NCI-H1048 (cell line): ENCODE results near the gene CSTF2T.
"Not testable (repeated sequence)": the region's sequence is repeated elsewhere in the genome, so short reads cannot be mapped to it uniquely, and the experiment has no call there.

ENCODE experiments used
- DNase-seq: peaks from one replicate; lab custom pipeline; 2025; lab: John Stamatoyannopoulos, UW

Gene CSTF2T

DNA sequence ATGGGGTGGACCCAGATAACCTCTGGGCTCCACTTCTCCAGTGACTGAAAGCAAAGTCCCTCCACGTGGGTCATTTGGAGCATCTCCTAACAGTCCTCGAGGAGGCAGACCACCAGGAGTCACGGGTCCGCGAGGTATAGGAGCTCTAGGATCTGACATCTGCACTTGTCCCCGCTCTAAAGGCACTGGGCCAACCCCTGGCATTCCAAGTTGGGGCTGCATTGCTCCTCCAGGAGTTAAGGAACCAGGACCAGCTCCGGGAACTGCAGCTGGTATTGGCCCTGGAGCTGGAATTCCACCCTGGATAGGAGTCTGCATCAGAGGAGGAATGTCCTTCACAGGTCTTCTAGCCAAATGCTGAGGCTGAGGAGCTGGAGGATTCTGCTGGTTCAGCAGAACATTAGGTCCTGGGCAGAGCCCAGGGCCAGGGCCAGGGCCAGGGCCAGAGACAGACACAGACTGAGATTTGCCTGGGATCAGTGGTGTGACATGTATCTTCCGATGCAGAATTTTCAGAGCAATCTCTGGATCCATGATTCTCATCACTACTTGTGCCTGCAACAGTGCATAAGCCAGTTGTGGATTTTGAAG, 827 bp downstream of the CSTF2T start:
- DNase-seq: no peak

DNA sequence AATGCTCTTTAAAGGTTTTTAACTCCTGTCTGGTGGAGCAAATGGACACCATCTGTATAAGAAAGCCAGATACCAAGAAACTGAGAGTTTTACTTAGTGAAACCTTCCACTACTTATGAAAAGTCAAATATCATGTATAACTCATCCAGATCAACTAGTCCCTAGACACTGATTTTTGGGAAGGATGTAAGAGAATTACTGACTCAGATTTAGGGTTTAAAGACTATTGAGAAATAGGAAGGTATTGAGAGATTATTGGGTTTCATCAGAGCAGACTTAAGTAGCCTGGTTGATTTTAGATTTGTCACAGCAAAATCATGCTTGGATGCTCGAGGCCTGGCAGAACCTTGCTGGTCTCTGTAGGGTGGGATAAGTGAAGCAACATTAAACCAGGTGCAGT, 3.1 kb downstream of the CSTF2T start:
- no peak for DNase-seq

DNA sequence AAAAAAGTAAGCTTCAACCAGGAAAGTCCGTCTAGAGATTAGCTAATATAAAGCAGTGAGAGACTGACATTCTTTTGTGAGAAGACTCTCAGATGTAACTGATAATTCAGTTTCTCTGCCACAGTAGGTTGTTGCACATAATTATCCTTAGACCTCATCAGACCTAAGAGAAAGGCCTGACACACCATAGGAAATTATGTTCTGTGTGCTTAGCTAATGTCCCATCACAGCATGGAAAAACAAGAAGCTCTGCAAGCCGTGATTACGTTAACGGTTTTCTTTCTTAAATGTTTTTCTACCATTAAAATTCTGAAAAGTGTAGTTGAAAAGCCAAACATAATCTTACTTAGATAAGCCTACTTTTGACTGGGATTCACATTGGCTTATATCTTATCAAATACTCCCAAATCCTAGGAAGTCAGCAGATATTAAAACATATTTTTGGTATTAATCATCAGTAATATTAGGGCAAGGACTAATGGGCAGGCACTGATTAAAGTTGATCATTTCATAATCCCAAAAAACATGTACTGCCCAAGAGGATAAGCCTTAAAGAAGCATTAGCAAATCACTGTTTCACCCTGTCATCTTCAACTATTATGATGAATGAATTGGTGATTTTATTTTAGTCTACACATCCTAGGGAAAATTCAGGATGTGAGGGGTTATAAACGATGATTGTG, 5.2 kb downstream of the CSTF2T start:
- DNase-seq: no peak

DNA sequence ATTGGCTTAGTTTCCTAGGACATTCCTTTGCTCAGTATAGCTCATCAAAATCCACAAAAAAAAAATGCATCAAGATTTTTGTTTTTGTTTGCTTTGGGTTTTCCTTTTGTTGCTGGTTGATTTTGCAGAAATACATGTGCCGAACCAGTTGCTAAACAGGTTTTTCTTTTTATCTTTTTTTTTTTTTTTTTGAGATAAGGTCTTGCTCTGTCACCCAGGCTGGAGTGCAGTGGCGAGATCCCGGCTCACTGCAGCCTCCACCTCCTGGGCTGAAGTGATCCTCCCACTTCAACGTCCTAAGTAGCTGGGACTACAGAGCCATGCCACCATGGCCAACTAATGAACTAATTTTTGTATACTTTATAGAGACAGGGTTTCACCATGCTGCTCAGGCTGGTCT, 8.3 kb downstream of the CSTF2T start:
- no peak for DNase-seq

DNA sequence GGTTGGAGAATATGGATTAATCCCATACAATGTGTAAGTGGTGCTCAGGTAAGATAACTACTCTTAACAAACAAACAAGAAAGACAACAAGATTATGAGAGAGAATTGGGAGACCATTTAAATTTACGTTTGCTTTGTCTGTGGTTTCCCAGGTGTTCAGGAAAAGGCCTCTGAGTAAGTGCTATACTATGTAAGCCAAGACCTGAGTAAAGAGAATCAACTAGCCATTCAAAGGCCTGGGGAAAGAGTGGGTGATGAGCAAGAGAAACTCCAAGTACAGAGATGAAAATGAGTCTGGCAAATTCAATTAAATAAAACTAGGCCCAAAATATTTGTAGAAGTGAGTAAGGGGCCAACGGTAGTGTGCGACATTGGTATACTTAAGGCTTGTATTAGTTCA, 9.9 kb downstream of the CSTF2T start:
- DNase-seq: no peak

DNA sequence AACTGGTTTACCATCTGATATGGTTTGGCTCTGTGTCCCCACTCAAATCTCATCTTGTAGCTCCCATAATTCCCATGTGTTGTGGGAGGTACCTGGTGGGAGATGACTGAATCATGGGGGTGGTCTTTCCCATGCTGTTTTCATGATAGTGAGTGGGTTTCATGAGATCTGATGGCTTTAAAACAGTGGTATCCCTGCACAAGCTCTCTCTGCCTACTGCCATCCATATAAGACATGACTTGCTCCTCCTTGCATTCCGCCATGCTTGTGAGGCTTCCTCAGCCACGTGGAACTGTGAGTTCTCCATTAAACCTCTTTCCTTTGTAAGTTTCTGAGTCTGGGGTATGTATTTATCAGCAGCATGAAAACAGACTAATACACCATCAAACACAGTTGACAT, 10.6 kb downstream of the CSTF2T start:
- not testable (repeated sequence) for DNase-seq

DNA sequence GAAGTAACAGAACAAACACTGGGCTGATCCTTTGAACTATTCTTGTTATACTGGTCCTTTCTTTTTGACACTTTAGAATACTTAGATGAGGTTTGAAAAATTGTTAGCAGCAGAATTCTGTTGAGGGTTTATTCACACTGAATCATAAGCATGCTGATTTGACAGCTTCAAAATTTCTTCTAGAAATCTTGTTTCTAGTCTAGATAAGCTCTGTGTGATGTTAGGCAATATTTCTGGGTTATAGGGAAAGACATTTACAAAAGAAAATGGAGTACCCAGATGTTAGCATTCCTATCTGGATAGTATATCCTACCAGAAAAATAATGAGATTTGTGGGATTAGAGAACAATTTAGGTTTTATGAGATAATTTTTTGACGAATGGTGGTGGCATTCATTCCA, 12.1 kb downstream of the CSTF2T start:
- DNase-seq: no peak

DNA sequence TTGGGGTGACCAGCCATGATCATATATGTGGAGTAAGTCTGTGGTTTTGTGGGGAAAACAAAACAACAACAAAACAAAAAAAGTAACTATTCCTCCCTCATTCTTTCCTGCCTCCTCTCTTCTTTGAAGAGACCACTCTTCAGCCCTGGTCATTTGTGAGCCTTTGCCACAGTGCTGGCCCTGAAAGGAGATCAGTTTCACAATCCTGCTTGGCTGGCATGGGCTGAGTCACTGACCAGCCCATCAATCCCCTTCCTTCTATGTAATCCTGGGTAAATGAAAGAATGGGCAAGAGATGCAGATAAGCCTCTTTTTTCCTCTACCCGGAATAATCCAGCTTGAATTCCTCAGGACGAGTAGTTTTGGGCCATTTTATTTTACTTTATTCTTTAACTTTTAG, 13.6 kb downstream of the CSTF2T start:
- DNase-seq: no peak

DNA sequence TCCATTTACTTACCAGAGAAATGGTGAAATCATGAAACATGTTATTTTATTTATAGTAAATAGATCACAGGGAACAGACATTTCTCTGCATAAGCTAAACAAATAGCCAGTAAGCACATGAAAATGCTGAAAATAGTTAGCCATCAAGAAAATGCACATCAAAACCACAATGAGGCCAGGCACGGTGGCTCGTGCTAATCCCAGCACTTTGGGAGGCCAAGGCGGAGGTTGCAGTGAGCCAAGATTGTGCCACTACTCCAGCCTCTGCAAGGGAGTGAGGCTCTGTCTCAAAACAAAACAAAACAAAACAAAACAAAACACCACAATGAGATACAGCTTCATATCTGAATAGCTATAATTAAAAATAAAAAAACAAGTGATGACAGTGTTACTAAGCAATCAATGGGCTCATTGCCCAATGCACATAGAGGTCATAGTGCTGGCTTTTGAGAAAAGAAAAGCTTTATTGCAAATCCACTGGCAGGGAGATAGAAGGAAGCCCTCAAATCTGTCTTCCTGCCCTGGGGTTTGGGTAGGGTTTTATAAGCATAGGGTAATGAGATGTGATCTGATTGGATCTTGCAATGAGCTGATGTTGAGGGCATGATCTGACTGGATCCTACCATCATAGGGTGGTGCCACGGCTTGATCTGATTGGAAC, 16.2 kb downstream of the CSTF2T start:
- DNase-seq: no peak

DNA sequence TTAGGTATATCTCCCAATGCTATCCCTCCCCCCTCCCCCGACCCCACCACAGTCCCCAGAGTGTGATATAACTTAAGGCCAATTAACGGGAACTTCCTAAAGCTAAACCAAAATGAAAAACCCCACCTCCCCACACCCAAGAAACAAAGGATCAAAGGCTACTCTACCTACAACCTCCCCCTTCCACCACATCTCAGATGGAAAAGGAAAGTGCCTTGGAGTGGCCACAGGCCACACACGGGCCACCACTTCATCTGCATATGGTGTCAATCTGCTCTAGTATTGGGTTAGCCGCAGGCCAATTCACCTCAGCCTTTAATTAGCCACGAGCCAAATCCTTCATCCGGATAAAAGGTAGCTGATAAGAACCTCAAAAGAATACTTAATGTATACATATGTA, 19.6 kb downstream of the CSTF2T start:
- DNase-seq: no peak

DNA sequence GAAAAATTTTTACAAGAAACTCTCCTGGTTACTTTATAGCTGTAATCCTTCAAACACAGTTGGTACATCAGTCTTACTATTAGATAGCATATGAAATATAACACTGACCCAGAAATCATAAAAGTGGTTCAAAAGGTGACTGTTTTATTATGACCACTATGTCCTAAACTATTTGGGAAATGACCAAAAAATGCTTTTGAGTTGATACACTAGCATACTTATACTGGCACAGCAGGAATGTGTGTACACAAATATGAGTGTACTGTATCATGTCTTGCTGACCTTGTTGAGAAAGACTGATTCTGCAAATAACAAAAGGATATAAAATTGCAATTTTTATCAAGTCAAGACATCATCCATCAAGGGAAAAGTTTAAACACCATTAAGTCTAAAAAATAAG, 24.3 kb downstream of the CSTF2T start:
- DNase-seq: no peak

DNA sequence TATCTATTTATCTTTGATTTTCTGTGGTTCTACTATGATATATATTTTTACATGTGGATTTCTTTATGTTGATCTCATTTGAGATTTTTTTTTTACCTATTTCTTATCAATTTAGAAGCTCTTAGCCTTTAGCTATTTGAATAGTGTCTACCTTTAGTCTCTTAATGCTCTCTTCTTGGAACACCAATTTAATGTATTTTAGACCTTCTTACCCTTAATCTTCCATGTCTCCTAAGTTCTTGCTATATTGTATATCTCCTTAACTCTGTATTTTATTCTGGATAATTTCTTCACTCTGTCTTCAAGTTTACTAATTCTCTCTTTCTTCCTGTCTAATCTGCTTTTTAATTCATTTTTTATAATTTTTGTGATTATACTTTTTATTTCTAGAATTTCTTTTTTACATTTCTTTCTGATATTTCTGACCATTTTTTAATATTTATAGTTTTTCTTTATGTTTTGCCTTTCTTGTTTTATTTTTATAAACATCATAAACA, 27.3 kb downstream of the CSTF2T start:
- no peak for DNase-seq

DNA sequence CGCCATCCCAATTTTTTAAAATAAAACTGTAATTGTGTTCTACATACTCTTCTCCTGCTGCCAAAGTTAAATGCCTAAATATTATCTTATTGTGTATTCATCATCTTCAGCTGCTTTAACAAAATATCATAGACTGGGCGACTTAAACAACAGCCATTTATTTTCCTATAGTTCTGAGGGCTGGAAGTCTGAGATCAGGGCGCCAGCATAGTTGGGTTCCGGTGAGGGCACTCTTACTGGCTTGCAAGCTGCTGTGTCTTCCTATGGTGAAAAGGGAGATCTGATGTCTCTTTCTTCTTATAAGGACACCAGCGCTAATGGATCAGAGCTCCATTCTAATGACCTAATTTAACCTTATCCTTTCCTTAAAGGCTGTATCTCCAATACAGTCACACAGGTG, 30.4 kb downstream of the CSTF2T start:
- DNase-seq: no peak

DNA sequence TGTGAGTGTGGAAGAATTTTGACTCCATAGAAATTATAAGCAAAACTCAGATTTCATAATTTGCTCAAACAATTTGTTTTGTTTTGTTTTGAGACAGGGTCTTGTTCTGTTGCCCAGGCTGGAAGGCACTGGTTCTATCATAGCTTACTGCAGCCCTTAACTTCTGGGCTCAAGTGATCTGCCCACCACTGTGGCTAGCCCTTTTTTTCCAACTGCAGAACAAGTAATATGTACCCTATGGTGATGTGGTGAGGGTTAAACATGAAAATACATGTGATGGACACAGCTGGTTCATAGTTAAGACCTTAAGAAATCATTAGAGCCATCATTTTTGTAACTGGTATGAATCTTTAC, 31.1 kb downstream of the CSTF2T start:
- no peak for DNase-seq

DNA sequence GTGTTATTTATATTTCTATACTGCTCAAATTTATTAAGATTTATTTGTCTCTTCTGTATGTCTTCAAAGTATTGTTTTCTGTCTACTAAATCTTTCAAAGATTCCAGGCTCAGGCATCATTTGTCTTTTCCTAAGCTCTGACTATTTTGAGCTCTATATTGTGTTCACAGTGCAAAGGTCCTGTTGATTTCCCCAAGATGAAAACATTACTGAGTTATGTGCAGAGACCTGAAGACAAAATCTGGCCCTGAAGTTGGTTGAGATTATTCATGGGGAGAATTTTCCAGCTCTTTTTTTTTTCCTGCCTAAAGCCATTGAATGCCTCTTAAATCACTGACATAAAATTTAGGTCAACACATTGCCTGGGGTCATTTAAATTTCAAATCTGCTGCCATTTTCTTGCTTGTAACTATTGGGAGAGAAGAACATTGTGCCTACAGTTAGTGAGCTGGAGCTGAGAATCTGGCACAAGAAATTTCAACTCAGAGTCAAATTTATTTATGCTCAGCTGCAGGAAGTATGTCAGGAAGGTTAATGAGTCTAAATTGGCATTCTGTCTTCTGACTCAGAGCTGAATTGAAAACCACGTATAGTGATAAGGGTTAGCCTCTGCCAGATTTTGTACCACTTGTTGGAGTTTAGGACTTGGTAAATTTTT, 31.6 kb downstream of the CSTF2T start:
- DNase-seq: no peak

DNA sequence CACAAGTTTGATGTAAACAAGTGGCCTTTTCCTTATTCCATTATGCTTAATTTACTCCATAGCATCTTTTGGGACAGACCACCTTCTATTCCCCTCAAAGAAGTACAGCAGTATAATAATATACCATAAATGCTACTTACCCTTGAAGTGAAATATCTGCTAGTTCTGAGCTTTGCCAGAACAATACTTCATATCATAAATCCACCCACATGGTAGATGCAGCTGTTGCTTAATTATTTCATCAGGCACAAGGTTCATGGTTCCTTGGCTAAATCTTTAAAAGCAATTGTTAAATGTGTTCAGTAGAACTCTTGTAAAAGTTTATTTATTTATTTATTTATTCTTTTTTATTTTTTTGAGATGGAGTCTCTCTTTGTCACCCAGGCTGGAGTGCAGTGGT, 32.9 kb downstream of the CSTF2T start:
- no peak for DNase-seq

DNA sequence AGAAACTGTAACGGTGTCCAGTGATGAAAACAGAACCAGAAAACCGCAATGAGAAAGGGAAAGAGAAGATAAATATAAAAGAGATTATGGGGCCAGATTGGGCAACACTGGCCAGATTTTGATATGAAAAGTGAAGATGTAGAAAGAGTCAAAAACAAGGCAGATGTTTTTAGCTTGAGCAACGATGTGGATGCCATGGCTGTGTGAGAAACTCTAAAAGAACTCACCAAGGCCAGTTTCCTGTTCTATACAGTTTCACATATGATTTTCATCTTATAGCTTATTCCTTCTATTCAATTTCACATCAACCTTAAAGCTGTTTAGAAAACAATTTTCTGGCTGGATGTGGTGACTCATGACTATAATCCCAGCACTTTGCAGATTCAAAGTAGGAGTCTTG, 36.3 kb downstream of the CSTF2T start:
- DNase-seq: no peak

DNA sequence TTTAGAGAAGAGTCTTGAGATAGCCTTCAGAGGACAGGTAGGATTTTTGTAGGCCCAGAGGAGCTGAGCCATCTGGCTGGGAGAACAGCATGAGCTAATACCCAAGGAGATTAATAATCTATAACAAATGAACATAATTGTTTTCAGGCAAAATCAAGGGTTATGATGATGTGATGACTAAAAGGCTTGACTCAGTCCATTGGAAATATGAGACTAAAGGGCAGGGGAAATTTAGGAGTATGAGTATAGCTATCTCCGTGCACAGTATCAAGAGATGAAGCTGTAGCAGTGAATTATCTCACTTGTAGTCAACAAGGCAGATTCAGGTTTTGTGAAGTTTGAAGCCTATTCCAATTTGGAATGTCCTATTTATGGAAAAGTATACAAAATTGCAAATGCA, 40.1 kb downstream of the CSTF2T start:
- DNase-seq: no peak

DNA sequence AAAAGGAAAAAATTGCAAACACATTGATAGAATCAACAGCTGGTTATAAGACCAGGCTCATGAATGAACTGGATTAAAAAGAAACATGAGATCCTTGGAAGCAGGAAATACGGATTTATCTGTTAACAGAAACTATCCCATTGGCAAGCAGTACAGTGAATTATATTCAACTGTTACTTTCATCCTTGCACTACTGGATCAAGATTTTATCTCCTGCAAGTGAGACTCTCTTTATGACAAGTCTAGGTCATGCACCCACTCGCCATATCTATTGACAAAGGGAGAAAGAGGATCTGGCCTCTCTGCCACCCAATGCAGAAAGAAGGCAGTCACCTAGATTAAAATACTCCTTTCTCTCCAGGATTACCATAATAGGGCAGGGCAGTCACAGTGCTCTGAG, 41.4 kb downstream of the CSTF2T start:
- no peak for DNase-seq

DNA sequence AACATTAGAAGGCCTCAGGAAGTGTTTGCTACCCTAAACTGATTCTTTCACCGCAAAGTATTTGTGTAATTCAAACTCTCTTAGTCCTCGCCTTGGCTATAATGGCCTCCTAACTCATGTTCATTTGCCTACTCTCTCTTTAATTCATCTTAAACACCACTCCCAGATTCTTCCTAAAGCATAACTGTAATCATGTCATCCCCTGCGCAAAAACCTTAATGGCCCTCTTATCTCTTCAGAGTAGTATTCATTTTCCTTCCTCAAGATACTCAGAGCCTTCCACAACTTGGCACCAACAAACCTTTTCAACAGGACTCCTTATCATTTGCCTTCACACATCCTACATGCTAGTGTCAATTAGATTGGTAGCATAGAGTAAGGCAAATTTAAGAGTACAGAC, 42.9 kb downstream of the CSTF2T start:
- DNase-seq: no peak

DNA sequence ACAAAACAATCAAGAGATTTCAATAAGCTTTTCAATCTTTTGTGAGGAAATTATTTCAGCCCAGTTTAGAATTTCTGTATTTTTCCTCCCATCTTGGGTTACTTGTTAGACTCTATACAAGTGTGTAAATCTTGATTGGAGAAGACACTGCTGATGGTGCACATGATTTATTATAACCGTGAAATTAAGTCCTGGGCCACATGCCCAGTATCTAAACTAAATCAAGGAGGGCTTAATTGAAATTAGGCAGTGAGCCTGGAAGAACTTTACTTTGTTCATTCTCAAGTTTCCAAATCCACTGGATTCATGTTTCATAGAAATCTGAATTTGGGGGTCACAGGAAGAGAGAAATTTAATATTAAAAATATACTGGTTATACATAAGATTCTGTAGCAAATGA, 44.5 kb downstream of the CSTF2T start:
- no peak for DNase-seq

DNA sequence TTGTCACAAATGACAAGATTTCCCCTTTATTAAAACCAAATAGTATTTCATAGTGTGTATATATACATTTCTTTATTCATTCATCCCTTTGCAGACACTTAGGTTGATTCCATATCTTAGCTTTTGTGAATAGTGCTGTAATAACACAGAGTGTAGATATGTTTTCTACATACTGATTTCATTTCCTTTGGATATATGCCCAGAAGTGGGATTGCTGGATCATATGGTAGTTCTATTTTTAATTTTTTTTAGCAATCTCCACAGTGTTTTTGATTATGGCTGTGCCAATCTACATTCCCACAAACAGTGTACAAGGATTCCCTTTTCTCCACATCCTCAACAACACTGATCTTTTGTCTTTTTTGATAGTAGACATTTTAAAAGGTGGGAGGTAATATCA, 46.4 kb downstream of the CSTF2T start:
- no peak for DNase-seq

DNA sequence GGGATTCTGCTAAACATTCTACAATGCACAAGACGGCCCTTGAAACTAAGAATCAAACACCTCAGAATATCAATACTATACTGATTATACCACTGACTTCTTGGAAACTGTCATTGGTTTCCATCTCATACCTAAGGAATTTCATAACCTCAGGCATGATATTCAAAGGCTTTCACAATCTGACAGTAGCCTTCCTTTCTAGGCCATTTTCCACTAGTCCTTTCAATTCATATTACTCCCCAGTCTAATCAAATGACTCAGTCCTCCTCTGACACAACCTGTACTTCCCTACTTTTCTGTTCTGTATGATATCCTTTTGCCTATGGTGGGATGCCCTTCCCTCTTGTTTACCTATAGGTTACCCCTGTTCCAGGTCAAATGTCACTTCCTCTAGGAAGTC, 48.3 kb downstream of the CSTF2T start:
- no peak for DNase-seq
